Activated naive CD8-positive, alpha-beta T cell treated with anti-CD3 and anti-CD28 coated beads for 36 hours (primary cell): ENCODE measurements around the gene FDX1. TPM values are rescaled to one million over a fixed set of nuclear protein-coding genes. Genes with fewer than 3 reads are reported as not detected.
"Not testable (repeated sequence)": the region's sequence is repeated elsewhere in the genome, so short reads cannot be mapped to it uniquely, and the experiment has no call there.

Experiments
- DNase-seq: peaks from one replicate; pipeline ENCODE4 v3.0.0; 2021
- H3K27ac Mint-ChIP-seq: one replicate; pipeline ENCODE4 v1.8.0; 2022; ENCODE audit warnings: mild to moderate bottlenecking, moderate library complexity, mixed read lengths
- H3K27me3 Mint-ChIP-seq: one replicate; pipeline ENCODE4 v1.8.0; 2022; ENCODE audit warnings: mild to moderate bottlenecking, mixed read lengths
- H3K36me3 Mint-ChIP-seq: one replicate; pipeline ENCODE4 v1.8.0; 2021; ENCODE audit warnings: mild to moderate bottlenecking, mixed read lengths
- H3K4me1 Mint-ChIP-seq: one replicate; pipeline ENCODE4 v1.8.0; 2021; ENCODE audit warnings: mixed read lengths
- H3K4me3 Mint-ChIP-seq: one replicate; pipeline ENCODE4 v1.8.0; 2022; ENCODE audit warnings: mild to moderate bottlenecking, moderate library complexity, mixed read lengths
- H3K9me3 Mint-ChIP-seq: one replicate; pipeline ENCODE4 v1.8.0; 2022; ENCODE audit warnings: mixed read lengths
- total RNA-seq, 2 experiments: library from RNA; stranded (reverse); gene quantifications; one replicate each; pipeline ENCODE4 v1.2.3, GENCODE V29; 2021

The FDX1 gene, protein sequence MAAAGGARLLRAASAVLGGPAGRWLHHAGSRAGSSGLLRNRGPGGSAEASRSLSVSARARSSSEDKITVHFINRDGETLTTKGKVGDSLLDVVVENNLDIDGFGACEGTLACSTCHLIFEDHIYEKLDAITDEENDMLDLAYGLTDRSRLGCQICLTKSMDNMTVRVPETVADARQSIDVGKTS
- total RNA-seq, result 10 to 100 TPM; 18.2 to 19.2 TPM

GRCh38 chr11:110429731-110430266, at the start of gene FDX1:
TSS of gene FDX1 (plus strand) at chr11:110429948. CDS start at chr11:110430121, 173 bp downstream.
- no peaks in the 10 kb centered on the region for H3K27me3 Mint-ChIP-seq
- H3K9me3 Mint-ChIP-seq, result no peaks in the 10 kb centered on the region
- DNase-seq, result peak; percentile 94
- H3K36me3 Mint-ChIP-seq, result no peaks in the 10 kb centered on the region
- H3K4me3 Mint-ChIP-seq, result peak within 1 kb of the TSS; percentile 98
- H3K27ac Mint-ChIP-seq, result peak within 1 kb of the TSS; percentile 93
- peaks cover 32% of the 10 kb centered on the region for H3K4me1 Mint-ChIP-seq

GRCh38 chr11:110380836-110381622, 48.7 kb upstream of the FDX1 start:
- Mint-ChIP-seq H3K36me3 (no peaks in the 10 kb centered on the region), H3K4me1 (peaks cover 6% of the 10 kb centered on the region), H3K27me3 (peaks cover 4% of the 10 kb centered on the region), H3K4me3 (no peak overlapping the region), H3K9me3 (peaks cover 1% of the 10 kb centered on the region), H3K27ac (no peak overlapping the region)
- DNase-seq, result no peak

GRCh38 chr11:110388231-110388630, 41.5 kb upstream of the FDX1 start:
- H3K4me1 Mint-ChIP-seq, DNase-seq, H3K4me3 Mint-ChIP-seq, H3K9me3 Mint-ChIP-seq, H3K36me3 Mint-ChIP-seq, H3K27ac Mint-ChIP-seq, H3K27me3 Mint-ChIP-seq: not testable (repeated sequence)

DNA sequence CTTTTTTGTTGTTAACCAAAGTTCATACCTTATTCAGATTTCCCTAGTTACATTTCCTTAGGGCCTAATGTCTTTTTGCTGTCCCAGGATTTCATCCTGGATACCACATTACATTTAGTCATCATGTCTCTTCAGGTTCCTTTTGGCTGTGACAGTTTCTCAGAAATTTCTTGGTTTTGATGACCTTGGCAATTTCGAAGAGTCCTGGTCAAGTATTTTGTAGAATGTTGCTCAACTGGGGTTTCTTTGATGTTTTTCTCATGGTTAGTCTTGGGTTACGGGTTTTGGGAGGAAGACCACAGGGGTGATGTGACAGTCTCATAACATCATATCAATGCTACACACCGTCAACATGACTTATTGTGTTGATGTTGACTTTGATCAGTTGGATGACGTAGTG, 39.8 kb upstream of the FDX1 start:
- Mint-ChIP-seq H3K4me3 (no peak overlapping the region), H3K27ac (no peak overlapping the region), H3K4me1 (no peaks in the 10 kb centered on the region), H3K36me3 (no peaks in the 10 kb centered on the region), H3K27me3 (no peaks in the 10 kb centered on the region), H3K9me3 (peaks cover 1% of the 10 kb centered on the region)
- DNase-seq, result no peak

DNA sequence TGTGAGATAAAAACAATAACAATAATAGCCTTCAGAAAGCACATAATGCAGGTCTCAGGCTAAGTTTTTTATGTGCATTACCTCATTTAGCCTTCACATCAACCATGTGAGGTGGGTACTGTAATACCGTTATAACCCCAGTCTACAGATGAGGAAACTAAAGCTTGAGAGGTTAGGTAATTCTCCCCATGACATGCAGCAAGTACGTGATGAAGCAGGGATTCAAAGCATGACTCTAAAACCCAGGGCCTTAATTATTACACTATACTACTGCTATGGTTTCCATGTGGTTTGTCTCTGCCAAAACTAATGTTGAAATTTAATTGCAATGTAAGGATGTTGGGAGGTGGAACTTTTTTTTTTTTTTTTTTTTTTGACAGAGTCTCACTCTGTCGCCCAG, 37.7 kb upstream of the FDX1 start:
- Mint-ChIP-seq H3K27ac (no peak overlapping the region), H3K4me3 (no peak overlapping the region), H3K27me3 (peaks cover 3% of the 10 kb centered on the region), H3K36me3 (no peaks in the 10 kb centered on the region), H3K9me3 (peaks cover 1% of the 10 kb centered on the region), H3K4me1 (no peaks in the 10 kb centered on the region)
- DNase-seq, result no peak

GRCh38 chr11:110397668-110398286, 32.0 kb upstream of the FDX1 start:
- not testable (repeated sequence) for H3K27ac Mint-ChIP-seq, H3K9me3 Mint-ChIP-seq, DNase-seq, H3K4me1 Mint-ChIP-seq, H3K36me3 Mint-ChIP-seq, H3K4me3 Mint-ChIP-seq
- H3K27me3 Mint-ChIP-seq, result peaks cover 10% of the 10 kb centered on the region

DNA sequence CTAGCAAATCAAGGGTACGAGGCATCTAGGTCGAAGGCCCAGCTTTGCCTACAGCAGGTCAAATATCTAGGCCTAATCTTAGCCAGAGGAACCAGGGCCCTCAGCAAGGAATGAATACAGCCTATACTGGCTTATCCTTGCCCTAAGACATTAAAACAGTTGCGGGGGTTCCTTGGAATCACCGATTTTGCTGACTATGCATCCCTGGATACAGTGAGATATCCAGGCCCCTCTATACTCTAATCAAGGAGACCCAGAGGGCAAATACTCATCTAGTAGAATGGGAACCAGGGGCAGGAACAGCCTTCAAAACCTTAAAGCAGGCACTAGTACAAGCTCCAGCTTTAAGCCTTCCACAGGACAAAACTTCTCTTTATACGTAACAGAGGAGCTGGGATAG, 26.2 kb upstream of the FDX1 start:
- not testable (repeated sequence) for H3K27ac Mint-ChIP-seq, H3K4me1 Mint-ChIP-seq, H3K27me3 Mint-ChIP-seq, H3K4me3 Mint-ChIP-seq, H3K36me3 Mint-ChIP-seq, H3K9me3 Mint-ChIP-seq, DNase-seq

- not testable (repeated sequence) for H3K4me1 Mint-ChIP-seq, H3K27ac Mint-ChIP-seq, DNase-seq, H3K27me3 Mint-ChIP-seq, H3K9me3 Mint-ChIP-seq, H3K4me3 Mint-ChIP-seq, H3K36me3 Mint-ChIP-seq
Observed at GRCh38 chr11:110405636-110406035, 24.1 kb upstream of the FDX1 start.

GRCh38 chr11:110407315-110407714, 22.4 kb upstream of the FDX1 start:
- no peak overlapping the region for H3K27ac Mint-ChIP-seq
- DNase-seq, result no peak
- H3K4me3 Mint-ChIP-seq, result no peak overlapping the region

DNA sequence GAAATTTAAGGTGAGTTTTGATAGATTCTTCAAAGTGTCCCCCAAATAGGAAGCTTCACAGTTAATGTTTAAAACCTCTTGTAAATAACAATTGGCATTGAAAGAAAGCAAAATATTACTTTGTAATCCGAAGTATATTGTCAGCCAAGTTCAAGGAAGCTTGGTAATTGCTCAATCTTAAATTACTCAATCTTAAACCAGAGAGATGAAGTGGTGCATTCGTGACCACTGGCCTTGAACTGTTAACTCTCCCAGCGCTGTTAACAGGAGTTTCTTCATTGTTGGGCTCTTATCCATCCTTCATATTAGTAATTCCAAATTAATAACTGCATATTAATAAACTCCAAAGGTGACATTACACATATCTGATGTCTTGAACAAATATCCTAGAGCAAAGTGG, 20.6 kb upstream of the FDX1 start:
- Mint-ChIP-seq H3K27me3 (no peaks in the 10 kb centered on the region), H3K4me3 (no peak overlapping the region), H3K36me3 (no peaks in the 10 kb centered on the region), H3K27ac (no peak overlapping the region), H3K4me1 (no peaks in the 10 kb centered on the region), H3K9me3 (peaks cover 6% of the 10 kb centered on the region)
- DNase-seq, result no peak

More at GRCh38 chr11:110407315-110407714, 22.4 kb upstream of the FDX1 start:
- Mint-ChIP-seq H3K4me1 (no peaks in the 10 kb centered on the region), H3K9me3 (peaks cover 6% of the 10 kb centered on the region), H3K36me3 (no peaks in the 10 kb centered on the region), H3K27me3 (no peaks in the 10 kb centered on the region)

DNA sequence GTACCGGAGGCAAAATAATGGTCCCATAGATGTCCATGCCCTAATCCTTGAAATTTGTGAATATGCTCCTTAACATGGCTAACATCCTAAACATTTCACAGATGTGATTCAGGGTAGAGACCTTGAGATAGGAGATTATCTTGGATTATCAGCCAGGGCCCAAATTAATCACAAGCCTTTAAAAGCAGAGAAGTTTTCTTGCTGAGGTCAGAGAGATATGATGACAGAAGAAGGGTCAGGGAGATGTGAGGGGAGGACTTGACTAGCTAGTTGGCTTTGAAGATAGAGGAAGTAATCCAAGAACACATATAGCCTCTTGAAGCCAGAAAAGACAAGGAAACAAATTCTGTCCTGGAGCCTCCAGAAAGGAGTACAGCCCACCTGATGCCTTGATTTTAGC, 19.1 kb upstream of the FDX1 start:
- H3K9me3 Mint-ChIP-seq, result peaks cover 6% of the 10 kb centered on the region
- H3K4me1 Mint-ChIP-seq, result no peaks in the 10 kb centered on the region
- no peak for DNase-seq
- H3K27ac Mint-ChIP-seq, result no peak overlapping the region
- no peaks in the 10 kb centered on the region for H3K36me3 Mint-ChIP-seq
- no peaks in the 10 kb centered on the region for H3K27me3 Mint-ChIP-seq
- no peak overlapping the region for H3K4me3 Mint-ChIP-seq

GRCh38 chr11:110415081-110415480, 14.7 kb upstream of the FDX1 start:
- Mint-ChIP-seq H3K4me1 (no peaks in the 10 kb centered on the region), H3K36me3 (no peaks in the 10 kb centered on the region), H3K27me3 (no peaks in the 10 kb centered on the region), H3K27ac (no peak overlapping the region), H3K9me3 (no peaks in the 10 kb centered on the region), H3K4me3 (no peak overlapping the region)
- no peak for DNase-seq

DNA sequence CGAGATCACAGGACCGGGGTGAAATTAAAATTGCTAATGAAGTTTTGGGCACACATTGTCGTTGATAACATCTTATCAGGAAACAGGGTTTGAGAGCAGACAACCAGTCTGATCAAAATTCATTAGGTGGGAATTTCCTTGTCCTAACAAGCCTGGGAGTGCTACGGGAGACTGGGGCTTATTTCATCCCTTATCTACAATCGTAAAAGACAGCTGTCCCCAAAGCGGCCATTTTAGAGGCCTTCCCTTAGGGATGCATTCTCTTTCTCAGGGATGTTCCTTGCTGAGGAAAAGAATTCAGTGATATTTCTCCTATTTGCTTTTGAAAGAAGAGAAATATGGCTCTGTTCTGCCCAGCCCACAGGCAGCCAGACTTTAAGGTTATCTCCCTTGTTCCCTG, 8.1 kb upstream of the FDX1 start:
- not testable (repeated sequence) for H3K27me3 Mint-ChIP-seq, H3K36me3 Mint-ChIP-seq, DNase-seq, H3K9me3 Mint-ChIP-seq, H3K4me1 Mint-ChIP-seq, H3K27ac Mint-ChIP-seq, H3K4me3 Mint-ChIP-seq

DNA sequence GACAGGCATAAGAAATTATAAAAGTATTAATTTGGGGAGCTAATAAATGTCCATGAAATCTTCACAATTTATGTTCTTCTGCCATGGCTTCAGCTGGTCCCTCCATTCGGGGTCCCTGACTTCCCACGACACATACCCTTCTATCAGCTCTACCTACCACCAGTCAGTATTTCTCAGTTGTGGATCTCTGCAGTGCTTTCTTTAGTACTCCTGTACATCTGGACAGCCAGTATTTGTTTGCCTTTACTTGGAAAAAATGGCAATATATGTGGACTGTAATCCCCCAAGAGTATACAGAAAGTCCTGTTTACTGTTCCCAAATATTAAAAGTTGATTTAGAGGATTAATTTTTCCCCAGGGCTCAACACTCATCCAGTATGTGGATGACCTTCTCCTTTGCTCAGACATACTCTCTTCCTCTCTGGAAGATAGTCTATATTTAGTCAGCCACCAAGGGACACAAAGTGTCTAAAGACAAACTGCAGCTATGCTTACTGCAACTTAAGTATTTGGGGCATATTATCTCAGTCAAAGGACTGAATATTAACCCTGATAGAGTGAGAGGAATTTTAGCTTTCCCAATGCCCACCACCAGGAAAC, 7.3 kb upstream of the FDX1 start:
- peaks cover 6% of the 10 kb centered on the region for H3K9me3 Mint-ChIP-seq
- H3K36me3 Mint-ChIP-seq, result no peaks in the 10 kb centered on the region

GRCh38 chr11:110424775-110425444, 4.8 kb upstream of the FDX1 start:
- no peak overlapping the region for H3K4me3 Mint-ChIP-seq
- H3K4me1 Mint-ChIP-seq, result peaks cover 8% of the 10 kb centered on the region
- DNase-seq, result no peak
- H3K36me3 Mint-ChIP-seq, result no peaks in the 10 kb centered on the region
- no peaks in the 10 kb centered on the region for H3K27me3 Mint-ChIP-seq
- H3K27ac Mint-ChIP-seq, result no peak overlapping the region
- peaks cover 6% of the 10 kb centered on the region for H3K9me3 Mint-ChIP-seq

More for the DNA sequence above, 7.3 kb upstream of the FDX1 start:
- H3K4me1 Mint-ChIP-seq, result no peaks in the 10 kb centered on the region
- H3K27ac Mint-ChIP-seq, result no peak overlapping the region
- H3K4me3 Mint-ChIP-seq, result no peak overlapping the region
- no peak for DNase-seq
- H3K27me3 Mint-ChIP-seq, result no peaks in the 10 kb centered on the region
